ENCODE measurements around the gene AHNAK2.

The AHNAK2 gene

DNA sequence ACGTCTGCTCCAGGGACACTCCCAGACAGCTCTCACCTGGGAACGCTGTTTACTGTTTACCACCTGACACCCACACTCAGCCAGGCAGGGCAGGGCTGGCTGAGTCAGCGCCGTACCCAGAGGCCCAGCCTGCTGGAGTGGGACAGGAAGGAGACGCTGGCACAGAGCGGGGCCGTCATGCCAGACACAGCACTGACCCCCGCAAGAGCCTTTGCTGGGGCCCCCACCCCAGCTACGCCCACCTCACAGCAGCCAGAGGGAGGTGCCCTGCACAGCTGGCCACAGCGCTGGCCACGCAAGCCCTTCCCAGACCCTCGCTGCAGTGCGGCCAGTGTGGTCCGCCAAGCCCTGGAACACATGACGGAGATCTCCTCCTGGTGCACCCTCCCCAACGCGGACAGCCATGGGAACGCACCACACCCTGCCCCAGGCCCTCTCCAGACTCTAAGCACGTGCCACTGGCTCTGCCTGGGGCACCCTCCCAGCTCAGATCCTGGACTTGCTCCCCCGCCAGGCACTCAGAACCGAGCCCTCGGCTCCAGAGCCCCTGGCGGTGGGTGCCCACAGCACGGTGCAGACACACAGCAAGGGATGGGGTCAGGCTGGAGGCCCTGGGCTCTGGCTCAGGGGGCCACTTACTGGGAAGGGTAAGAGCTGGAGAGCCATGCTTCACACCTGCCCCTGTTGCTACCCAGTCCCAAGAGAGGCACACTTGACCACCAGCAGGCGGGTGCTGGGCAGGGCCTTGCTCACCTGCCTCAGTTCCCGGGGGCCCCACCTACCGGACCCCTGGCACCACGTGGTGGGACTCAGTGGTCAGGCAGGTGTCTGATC is 5.7 kb downstream of the AHNAK2 start:
- no peak for DNase-seq (ENCODE audit: low read depth)

DNA sequence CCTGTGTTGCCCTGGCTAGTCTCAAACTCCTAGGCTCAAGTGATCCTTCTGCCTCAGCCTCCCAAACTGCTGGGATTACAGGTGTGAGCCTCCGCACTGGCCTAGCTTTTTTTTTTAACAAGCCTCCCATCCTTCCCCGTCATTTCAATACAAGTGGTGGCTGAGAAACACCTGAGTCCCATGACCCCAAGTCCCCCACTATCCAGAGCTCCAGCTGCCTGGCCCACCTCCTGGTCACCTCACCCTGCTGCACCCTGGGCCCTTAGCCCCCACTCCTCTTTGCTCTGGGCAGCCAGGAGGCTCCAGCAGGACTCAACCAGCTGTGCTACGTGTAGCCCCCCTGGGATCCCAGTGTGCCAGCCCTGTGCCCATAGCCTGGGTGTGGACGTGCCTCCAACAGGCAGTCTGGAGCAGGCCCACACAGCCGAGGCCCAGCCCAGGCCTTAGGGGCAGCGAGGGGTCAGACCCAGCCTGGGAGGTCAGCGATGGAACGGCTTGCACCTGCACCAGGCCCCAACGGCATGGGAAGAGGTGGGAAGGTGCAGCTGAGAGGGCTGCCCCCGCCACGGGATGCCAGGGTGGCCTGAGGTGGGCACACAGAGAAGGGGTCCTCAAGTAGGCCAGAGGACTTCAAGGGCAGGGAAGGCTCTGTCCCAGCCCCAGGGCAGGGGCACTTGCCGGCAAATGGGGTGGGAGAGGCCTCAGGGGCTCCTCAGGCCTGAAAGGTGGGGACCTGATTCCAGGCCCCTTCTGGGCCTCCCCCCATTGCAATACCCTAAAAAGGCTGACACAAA is 6.5 kb downstream of the AHNAK2 start:
- no peak for DNase-seq (ENCODE audit: low read depth)

DNA sequence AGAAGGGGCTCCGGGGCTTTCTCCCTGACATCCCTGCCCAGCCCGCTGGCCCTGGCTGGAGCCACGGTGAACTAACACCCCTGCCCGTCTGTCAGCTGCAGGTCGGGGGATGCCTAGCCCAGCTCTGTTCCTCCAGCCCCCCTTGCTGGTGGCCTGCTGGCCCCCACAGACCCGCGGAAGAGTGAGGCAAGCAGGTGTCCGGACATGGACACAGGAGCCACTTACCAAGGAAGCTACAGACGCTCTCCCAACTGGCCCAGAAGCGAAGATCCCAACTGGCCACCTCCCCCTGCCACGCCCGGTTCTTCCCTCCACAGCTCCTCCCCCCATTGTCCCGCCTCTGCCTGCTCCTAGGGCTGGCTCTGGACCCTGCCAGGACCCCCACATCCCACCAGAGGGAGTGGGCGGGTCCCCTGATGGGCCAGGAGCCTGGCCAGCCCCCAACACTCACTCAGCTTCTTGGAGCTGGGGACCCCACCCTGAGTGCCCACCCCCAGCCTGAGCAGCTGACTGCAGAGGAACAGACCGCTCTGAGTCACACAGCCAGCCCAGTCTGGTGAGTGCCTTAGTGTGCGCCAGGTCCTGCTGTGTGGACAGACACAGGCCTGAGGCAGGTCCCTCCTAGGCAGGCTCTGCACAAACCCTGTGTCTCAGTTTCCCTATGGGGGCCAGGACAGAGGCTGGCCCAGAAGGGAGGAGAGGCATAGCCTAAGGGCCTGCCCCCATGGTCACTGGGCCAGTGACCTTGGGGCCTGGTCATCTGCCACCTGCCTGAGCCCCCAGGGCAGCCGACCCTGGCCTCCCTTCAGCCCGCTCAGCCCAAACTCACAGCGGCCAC is 7.7 kb downstream of the AHNAK2 start:
- DNase-seq (ENCODE audit: low read depth) = no peak

DNA sequence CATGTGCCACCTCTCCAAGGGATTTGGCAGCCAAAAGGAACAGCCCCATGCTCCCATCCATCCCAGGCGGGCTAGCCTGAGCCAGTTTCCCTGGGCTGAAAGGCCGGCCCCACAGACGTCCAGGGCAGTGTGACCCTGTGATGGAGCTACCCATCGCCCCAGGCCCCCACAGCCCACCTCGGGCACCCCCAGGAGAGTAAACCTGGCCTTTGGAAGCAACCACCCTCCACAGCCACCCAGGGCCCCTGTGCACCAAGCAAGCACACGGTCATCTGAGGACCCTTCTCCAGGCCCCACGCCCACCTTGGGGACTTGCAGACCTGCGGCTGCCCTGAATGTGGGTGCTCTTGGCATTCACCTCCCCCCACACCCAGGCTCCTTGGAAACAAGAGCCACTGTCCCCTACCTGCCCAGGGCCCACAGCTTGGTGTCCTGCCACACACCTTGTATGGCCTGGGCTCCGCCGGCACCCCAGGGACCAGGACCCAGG is 8.4 kb downstream of the AHNAK2 start:
- DNase-seq (ENCODE audit: low read depth) = no peak

DNA sequence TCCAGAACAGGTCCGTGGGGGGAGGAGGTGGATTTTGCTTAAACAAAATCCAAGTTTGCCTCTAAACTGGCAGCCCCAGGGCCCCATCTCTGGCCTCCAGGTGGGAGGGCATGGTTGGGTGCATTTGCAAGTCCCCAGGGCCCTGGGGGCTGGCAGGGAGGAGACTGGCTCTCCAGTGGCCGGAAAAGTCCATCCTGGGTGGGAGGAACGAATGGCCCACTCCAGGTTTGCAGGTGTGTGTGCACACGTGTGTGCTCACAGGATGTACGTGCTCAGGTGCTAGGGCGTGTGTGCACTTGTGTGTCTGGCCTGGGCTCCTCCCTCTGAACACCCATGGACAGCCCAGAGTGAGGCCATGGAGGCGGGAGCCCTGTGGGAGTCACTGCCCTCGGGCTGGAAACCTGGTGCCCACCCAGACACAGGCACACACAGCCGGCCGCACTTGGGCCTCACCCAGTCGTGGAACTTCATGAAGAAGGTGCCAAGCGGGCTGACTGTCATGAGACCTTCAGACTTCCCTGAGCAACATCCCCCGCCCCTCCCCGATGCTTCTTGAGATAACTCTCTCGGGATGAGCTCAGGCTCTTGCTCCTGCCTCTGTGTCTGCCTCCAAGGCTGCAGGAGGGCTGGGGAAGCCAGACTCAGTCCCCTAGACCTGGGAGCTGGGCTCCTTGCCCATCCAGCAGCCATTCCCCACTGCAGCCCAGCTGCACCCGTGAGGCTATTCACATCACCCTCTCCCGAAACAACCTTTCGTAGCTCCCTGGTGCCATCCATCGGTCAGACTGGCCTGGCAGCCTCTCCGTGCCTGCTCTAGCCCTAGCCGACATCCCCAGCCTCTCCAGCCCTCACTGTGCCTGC is 9.4 kb downstream of the AHNAK2 start:
- DNase-seq (ENCODE audit: low read depth) = no peak

DNA sequence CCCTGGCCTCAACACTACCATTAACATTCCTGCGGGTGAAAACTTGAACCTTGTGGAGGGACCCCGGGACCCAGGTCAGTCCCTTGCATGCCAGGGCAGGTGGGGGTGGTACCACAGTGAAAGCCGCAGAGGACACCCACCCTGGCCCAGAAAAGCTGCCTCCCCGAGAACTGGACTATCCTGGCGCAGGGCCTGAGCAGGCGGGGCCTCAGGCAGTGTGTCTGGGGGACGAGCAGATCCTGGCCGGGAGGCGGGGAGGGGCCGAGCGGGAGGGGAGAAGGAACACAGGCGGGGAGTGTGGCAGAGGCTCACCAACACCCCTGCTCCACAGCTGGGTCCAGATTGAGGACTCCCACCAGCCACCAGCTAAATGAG is 10.0 kb downstream of the AHNAK2 start:
- DNase-seq (ENCODE audit: low read depth) = no peak

DNA sequence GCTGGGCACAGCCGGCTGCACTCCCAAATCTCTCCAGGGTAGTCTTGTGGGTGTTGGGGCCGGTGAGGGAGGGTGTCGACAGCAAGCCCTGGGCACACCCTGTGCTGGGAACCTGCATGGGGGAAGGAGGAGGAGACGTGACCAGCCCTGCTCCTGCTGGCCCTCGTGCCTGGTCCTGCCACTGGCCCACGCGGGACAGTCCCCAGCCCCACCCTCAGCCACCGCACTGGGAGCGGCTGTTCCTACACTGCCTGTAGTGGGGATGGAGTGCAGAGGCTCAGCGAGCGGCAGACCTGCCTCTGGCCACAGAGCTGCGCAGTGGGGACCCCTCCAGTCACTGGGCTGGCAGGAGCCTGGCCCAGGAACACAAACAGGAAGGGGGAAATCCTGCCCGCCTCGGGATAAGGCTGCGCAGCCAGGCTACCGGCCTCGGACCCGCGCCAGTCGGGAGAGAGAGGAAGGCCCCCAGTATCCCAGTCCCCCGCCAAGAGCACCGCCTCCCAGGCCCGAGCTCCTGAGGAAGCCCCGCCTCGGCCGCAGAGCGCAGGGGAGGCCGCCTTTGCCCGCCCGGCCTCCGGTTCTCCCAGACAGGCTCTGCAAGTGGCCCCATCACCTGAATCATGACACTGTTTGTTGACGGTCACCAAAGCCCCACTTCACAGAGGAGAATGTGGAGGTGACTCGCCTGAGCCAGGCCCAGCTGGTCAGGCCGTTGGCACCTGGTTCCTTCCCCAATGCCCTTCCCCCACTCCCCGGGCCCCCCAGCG is 10.6 kb downstream of the AHNAK2 start:
- no peak for DNase-seq (ENCODE audit: low read depth)

DNA sequence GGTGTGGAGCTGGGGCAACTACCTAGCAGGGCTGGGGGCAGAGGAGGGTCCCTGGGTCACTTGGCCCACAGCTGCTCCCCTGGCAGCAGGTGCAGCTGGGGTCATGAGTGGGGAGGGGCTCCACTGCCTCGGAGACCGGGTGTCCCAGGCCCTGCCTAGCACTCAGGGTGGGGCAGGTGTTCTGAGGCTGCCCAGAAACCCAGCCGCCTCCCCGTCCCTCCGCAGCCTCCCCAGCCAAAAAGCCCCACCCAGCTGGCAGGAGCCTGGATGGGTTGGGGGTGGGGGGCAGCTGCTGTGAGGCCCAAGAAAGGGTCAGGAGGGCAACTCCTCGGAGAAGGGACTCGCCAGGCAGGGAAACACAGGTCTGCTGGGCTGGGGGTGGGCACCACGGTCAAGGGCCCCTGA is 11.2 kb downstream of the AHNAK2 start:
- DNase-seq (ENCODE audit: low read depth) = no peak

DNA sequence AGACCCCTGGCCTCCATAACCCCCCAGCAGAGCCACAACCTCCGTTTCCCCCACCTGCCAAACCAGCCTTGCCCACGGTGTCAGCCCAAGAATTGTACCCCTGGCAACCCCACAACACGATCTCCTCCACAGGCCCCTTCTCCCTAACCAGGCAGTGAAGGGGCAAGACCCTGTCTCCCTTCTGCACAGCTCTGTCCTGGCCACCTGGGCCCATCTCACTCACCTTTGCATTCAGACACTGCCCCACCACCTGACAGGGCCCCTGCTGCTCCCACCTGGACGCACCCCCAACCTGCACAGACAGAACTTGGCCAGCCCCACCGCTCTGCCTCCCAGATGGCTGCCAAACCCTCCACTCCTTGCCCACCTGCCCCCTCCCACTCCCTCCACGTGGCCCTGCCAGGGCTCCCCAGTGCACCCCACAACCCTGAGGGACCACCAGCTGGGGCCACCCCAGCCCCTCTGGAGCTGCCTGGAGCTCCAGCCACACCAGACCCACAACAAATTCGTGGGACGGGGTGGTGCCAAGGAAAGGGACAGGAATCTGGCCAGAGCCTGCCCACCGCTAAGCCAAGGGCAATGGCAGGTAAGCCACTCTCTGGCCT is 11.8 kb downstream of the AHNAK2 start:
- no peak for DNase-seq (ENCODE audit: low read depth)

DNA sequence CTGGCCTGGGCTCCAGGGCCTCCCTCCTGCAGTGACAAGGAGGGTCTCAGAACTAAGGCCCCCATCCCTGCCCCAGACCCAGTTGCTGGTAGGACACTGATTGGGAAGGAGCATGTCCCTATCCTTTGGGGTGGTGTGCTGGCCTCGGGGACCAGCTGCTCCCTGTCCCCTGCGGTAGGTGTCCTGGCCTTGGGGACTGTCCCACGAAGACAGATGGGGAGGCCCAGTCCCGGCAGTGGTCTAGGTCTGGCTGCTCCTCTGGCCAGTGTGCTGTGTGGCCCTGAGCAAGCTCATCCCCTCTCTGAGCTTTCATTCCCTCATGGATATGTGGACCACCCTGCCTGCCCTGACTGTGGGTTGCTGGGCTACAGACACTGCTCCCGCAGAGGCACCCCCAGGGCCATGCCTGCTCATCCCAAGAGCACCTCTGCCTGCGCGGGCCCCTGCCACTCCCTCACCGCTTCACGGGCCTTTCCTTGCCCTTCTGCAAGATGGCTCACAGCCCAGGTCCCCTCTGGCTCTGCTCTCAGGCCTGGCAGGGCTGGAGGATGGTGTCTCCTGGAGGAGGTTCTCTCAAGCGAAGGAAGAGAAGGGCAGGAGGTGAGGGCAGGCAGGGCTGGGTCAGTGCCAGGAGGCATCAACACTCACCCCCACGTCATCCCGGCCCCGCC is 12.5 kb downstream of the AHNAK2 start:
- no peak for DNase-seq (ENCODE audit: low read depth)

DNA sequence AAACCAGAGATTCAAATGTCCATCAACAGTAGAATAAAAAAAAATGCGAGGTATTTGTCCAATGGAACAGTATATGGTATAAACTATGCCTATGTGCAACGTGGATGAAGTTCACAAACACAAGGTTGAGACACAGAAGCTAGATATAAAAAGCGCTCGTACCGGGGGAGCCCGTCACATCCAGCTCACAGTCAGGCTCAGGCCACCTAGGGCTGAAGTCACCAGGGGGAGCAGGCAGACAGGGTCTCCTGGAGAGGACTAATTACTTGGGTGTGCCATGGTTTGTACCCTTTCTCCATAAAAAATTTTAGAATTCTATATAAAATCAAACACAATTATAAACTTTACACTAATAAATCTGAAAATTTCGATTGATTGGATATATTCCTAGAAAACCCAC is 13.6 kb downstream of the AHNAK2 start:
- DNase-seq (ENCODE audit: low read depth) = no peak

DNA sequence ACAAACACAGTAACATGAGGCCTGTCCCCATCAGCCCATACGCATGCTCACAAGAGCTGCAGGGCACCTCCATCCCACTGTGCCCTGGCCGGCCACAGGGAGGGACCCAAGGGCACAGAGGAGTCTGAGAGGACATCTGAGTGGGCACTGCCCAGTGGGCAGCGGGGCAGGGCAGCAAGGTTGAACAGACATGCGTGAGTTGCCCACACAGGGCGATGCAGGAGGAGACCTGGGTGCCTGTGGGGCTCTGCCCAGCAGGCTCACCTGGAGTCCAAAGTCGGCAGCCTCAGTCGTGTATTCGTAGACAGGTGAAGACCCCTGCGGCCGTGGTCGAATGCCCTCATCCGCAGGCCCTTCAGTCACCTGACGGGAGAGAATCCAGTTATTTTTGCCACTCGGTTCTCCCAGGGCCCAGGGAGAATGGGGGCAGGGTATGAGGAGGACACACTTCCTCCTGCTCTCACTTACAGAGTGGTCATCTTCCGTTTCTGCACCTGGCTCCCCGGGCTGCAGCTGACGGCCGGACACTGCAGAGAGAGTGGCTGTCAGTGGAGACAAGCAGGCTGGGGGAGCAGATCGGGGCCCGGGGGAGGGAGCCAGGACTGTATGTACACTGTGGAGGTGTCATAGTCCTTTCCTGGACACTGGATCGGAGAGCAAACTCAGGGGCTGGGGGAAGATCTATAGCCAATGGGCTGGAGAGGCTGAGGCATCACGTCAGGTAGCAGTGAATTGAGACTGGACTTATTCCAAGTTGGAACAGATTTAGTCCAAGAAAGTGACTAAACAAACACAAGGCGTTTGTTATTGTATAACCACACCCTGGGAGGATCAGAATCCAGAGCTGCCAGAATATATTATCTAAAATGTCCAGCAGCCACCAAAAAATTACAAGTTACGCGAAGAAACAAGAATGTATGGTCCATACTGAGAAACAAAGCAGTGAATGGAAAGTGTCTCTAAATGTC is 20.7 kb downstream of the AHNAK2 start:
- DNase-seq (ENCODE audit: low read depth) = no peak

DNA sequence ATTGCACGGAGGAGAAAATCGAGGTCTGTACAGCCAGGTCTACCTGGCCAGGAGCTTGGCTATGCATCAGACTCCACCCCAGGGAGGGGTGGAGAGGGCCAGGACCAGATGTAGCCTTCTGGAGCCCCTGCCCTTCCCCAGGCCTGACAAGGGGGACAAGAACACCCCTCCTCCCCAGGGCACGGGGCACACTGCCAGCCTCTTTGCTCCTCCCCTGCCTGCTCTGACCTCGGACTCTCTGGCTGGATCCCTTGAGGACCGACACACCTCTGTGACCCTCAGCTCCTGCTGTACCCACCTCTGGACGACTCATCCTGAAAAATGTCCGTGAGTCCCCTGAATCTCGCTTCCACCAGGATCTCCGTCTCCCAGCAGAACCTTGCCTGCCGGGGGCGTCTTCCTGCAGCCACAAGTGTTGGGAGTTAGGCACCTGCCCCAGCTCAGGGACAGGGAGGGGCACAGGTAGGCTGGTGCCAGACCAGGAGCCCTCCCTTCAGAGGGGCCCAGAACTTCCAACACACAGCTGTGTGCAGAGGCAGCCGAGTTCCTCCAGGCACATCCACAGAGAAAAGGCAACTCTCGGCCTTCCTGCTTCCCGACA is 21.8 kb downstream of the AHNAK2 start:
- DNase-seq (ENCODE audit: low read depth) = no peak

DNA sequence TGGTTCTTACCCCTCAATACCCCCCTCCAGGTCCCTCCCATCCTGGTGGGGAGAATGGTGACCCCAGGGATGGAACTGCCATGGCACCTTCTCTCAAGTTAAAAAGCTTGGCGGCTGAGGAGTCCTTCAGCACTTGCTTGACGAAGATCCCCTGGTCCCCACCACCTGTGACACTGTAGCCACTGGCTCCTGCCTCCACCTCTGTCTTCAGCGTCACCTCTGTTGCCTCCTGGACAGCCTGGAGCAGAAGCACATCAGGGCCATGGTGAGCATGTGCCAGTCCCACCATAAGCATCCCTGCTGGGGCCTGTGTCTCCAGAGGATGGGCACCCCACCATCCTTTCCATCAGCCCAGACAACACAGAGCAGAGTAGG is 22.8 kb downstream of the AHNAK2 start:
- DNase-seq (ENCODE audit: low read depth) = no peak

DNA sequence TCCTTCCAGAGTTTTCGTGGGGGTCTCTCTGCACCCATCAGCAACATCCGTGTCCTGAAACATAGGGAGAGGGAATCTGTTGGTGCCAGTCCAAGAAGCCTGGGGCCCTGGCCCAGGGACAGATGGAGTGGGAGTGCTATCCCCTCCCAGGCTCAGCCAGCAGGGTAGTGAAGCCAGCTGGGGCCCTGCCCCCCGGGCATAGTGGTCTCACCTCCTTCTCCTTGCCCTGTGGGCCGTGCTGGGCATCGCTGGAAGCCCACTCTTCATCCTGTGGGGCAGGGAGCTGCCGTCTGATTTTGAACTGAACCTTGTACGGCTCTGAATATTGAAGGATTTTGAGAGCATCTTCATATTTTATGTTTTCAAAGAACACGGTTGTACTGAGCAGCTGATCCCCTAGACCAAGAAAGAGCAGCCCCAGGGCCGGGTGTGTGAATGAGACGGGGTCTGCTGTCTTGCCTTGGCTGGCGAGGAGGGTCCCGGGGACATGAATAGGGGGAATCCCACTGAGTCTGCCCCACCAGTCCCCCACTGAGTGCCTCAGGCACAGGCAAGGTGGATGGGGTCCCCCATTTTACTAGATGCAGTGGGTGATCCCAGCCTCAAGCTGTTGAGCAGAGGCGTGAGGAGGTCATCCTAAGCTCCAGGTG is 23.3 kb downstream of the AHNAK2 start:
- no peak for DNase-seq (ENCODE audit: low read depth)

DNA sequence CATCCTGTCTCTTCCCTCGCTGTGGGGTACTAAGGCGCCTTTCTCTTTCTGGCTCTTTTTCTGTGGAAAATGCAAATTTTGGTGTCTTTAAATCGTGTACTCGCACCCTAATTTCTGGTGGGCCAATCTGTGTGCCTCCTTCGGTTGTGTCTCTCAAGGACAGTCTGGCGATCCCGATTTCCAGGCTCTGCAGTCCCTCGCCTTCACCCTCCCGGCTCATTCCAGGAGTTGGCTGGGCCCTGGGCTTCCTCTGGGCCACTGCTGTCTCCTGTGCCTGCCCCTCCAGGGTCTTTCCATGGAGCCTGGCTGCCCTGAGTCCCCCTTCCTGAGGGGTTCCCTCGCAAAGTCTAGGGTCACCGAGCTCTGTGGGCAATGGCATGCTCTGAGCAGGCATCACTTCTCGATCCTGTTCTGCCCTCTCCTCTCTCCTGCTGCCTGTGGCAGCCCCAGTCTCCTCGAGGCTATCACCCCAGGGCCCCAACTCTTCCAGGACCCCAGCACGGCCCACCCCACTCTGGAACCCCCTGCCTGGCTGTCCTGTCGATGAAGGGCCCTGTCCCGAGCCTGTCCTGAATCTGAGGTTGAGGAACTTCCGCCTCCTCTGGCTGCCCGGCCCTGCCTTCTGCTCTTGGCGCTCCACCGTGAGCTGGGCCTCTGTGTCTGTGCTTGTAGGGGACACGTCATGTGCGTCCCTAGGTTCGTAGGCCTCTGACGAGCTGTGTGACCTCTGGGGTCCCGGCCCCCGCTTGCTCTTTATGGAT is 24.1 kb downstream of the AHNAK2 start:
- no peak for DNase-seq (ENCODE audit: low read depth)

DNA sequence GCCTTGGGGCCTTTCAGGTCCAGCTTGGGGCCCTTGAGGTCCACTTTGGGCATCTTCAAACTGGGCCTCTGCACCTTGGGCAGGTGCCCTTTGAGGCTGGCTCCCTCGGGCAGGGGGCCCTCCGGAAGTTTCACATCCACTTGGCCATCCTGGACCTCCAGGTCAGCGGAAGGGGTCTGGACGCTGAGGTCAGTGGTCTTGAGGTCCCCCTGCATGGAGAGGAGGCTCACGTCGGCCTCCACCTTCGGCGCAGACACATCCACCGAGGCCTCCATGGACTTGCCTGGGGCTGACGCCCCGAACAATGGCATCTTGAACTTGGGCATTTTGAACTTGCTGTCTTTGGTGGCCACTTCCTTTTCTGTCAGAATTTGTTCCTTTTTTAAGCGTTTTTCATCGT is 25.1 kb downstream of the AHNAK2 start:
- DNase-seq (ENCODE audit: low read depth) = no peak

Data from stimulated activated CD8-positive, alpha-beta memory T cell treated with anti-CD3 and anti-CD28 coated beads, Interleukin-15, amount 100 ng/mL, for 24 hours (primary cell).